ENCODE measurements around the gene APBB2. TPM values are rescaled to one million over a fixed set of nuclear protein-coding genes. Genes with fewer than 3 reads are reported as not detected.

APBB2 gene
- total RNA-seq, 1 experiment from 2014 or later = 46.0 TPM

GRCh38 chr4:40850496-40850895 lies 363.8 kb downstream of the APBB2 start:
- Histone ChIP-seq H3K4me2 (no peak overlapping the region), H3K4me1 (replicated peaks; ENCODE audit: insufficient read depth) (no peaks in the 10 kb centered on the region), H3K9me2 (ENCODE audit: insufficient read depth) (no peaks in the 10 kb centered on the region), H3F3A (ENCODE audit: insufficient read depth, low read depth) (no peaks in the 10 kb centered on the region), H3K27ac (no peak overlapping the region), H3K27me3 (ENCODE audit: insufficient read depth, low read depth) (no peaks in the 10 kb centered on the region), H2AFZ (no peak overlapping the region), H4K20me1 (ENCODE audit: insufficient read depth) (no peaks in the 10 kb centered on the region), H3K9me3 (ENCODE audit: insufficient read depth, low read depth) (no peaks in the 10 kb centered on the region), H3K36me3 (ENCODE audit: low read depth) (no peaks in the 10 kb centered on the region), H3K79me2 (ENCODE audit: low read depth) (no peaks in the 10 kb centered on the region), H3K4me3 (no peak overlapping the region)
- BruUV-seq (replicated peaks) = no TSS peak
- intact Hi-C loops (cut with micrococcal nuclease; ENCODE audit: unreplicated experiment) = no loop called here
- DNase-seq = no peak
- ChIA-PET CTCF (no interaction called here), POLR2A (ENCODE audit: unreplicated experiment) (no interaction called here)
- TF ChIP-seq EZH2 (IDR thresholded peaks at IDR 0.05; ENCODE audit: low read depth) (no peak), CTCF (conservative IDR thresholded peaks at IDR 0.05) (no peak)

DNA sequence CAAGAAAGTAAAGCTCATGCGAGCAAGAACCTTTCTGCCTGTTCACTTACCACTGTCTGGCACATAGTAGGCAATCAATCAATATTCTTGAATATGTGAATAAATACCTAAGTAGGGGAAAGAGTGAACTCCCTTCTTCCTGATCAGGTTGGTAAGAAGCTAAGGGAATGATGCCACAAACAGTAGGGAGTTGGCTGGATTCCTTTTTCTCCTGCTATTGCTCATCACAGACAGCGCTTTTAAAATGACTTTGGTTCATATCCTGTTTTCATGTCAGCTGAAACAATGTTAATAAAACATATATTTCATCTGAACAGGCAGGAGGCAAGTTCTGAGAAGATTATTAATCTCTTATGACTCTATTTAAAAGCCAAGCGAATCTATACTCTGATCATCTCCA lies 365.4 kb downstream of the APBB2 start:
- Histone ChIP-seq H2AFZ (no peak overlapping the region), H3K4me2 (no peak overlapping the region), H3K9me3 (ENCODE audit: insufficient read depth, low read depth) (no peaks in the 10 kb centered on the region), H3K4me1 (replicated peaks; ENCODE audit: insufficient read depth) (no peaks in the 10 kb centered on the region), H3K9me2 (ENCODE audit: insufficient read depth) (no peaks in the 10 kb centered on the region), H3F3A (ENCODE audit: insufficient read depth, low read depth) (no peaks in the 10 kb centered on the region), H3K36me3 (ENCODE audit: low read depth) (no peaks in the 10 kb centered on the region), H4K20me1 (ENCODE audit: insufficient read depth) (no peaks in the 10 kb centered on the region), H3K27ac (no peak overlapping the region), H3K79me2 (ENCODE audit: low read depth) (no peaks in the 10 kb centered on the region), H3K4me3 (no peak overlapping the region), H3K27me3 (ENCODE audit: insufficient read depth, low read depth) (no peaks in the 10 kb centered on the region)
- no peak for DNase-seq
- intact Hi-C loops (cut with micrococcal nuclease; ENCODE audit: unreplicated experiment) = no loop called here
- no peak for TF ChIP-seq CTCF (conservative IDR thresholded peaks at IDR 0.05)
- no peak for TF ChIP-seq EZH2 (IDR thresholded peaks at IDR 0.05; ENCODE audit: low read depth)
- CTCF ChIA-PET = no interaction called here
- no TSS peak for BruUV-seq (replicated peaks)
- POLR2A ChIA-PET (ENCODE audit: unreplicated experiment) = no interaction called here

GRCh38 chr4:40848251-40848650 lies 366.1 kb downstream of the APBB2 start:
- Histone ChIP-seq H3K27ac (no peak overlapping the region), H3K27me3 (ENCODE audit: insufficient read depth, low read depth) (no peaks in the 10 kb centered on the region), H2AFZ (no peak overlapping the region), H3K4me2 (no peak overlapping the region), H4K20me1 (ENCODE audit: insufficient read depth) (no peaks in the 10 kb centered on the region), H3K4me3 (no peak overlapping the region), H3K36me3 (ENCODE audit: low read depth) (no peaks in the 10 kb centered on the region), H3F3A (ENCODE audit: insufficient read depth, low read depth) (no peaks in the 10 kb centered on the region), H3K9me2 (ENCODE audit: insufficient read depth) (no peaks in the 10 kb centered on the region), H3K9me3 (ENCODE audit: insufficient read depth, low read depth) (no peaks in the 10 kb centered on the region), H3K79me2 (ENCODE audit: low read depth) (no peaks in the 10 kb centered on the region), H3K4me1 (replicated peaks; ENCODE audit: insufficient read depth) (no peaks in the 10 kb centered on the region)
- POLR2A ChIA-PET (ENCODE audit: unreplicated experiment) = no interaction called here
- no TSS peak for BruUV-seq (replicated peaks)
- intact Hi-C loops (cut with micrococcal nuclease; ENCODE audit: unreplicated experiment) = no loop called here
- CTCF ChIA-PET = no interaction called here
- no peak for TF ChIP-seq CTCF (conservative IDR thresholded peaks at IDR 0.05)
- TF ChIP-seq EZH2 (IDR thresholded peaks at IDR 0.05; ENCODE audit: low read depth) = no peak
- no peak for DNase-seq
